Activated CD8-positive, alpha-beta T cell treated with anti-CD3 and anti-CD28 coated beads, Interleukin-2, amount 10 ng/mL, durations not matched to agents 7 days and 5 days (primary cell): ENCODE data around the gene SCGN. TPM values are rescaled to one million over a fixed set of nuclear protein-coding genes. Genes with fewer than 3 reads are reported as not detected.

Source experiments
- ATAC-seq: fragments of 150-1000 bp; cut with Tn5 transposase; one replicate; pipeline ENCODE4 v1.10.0; 2021; ENCODE audit warnings: moderate library complexity
- CTCF ChIA-PET: fragments of 350-600 bp; sonication (Branson Sonifier 250); formaldehyde crosslinking; loops from one replicate; lab custom pipeline; 2021; ENCODE audit warnings: antibody characterized with exemption; lab: Charles Lee
- POLR2A ChIA-PET: fragments of 350-600 bp; sonication (Branson Sonifier 250); formaldehyde crosslinking; loops from one replicate; lab custom pipeline; 2021; ENCODE audit warnings: antibody characterized with exemption; lab: Charles Lee
- DNase-seq: peaks from one replicate; pipeline ENCODE4 v3.0.0-alpha.2; 2020
- H3K27ac Mint-ChIP-seq: one replicate; pipeline ENCODE4 v1.8.0; 2021; ENCODE audit warnings: mild to moderate bottlenecking, mixed read lengths
- H3K27me3 Mint-ChIP-seq: one replicate; pipeline ENCODE4 v1.8.0; 2021; ENCODE audit warnings: low read depth, mixed read lengths
- H3K36me3 Mint-ChIP-seq: one replicate; pipeline ENCODE4 v1.8.0; 2021; ENCODE audit warnings: low read depth, mixed read lengths
- H3K4me1 Mint-ChIP-seq: one replicate; pipeline ENCODE4 v1.8.0; 2021; ENCODE audit warnings: low read depth, mixed read lengths
- H3K4me3 Mint-ChIP-seq: one replicate; pipeline ENCODE4 v1.8.0; 2021; ENCODE audit warnings: mild to moderate bottlenecking, mixed read lengths
- H3K9me3 Mint-ChIP-seq: one replicate; pipeline ENCODE4 v1.8.0; 2022; ENCODE audit warnings: mixed read lengths; ENCODE audit not compliant: insufficient read depth
- total RNA-seq, 2 experiments: library from RNA; stranded (reverse); gene quantifications; one replicate each; pipeline ENCODE4 v1.2.3, GENCODE V29; 2021

Gene SCGN
- total RNA-seq, 2 experiments from 2014 or later = not detected

DNA sequence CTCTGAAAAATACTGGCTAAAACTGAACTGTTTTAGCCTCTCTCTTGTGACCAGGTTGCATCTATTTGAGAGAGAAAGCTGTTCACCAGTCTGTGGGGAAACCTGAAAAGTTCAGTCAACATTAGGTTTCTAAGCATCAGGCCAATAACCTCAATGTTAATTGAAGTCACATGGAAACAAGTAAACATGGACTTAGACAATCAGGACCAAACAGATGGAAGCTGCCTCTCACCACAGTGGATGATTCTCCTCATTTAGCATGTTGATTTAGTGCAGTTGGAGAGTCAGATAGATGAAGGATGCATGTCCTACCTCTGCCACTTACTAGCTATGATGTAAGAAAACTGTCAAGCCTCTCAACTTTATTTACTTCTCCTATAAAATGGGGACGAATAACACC lies 18.2 kb downstream of the SCGN start:
- Mint-ChIP-seq H3K9me3 (no peaks in the 10 kb centered on the region), H3K27ac (no peak overlapping the region), H3K27me3 (peaks cover 19% of the 10 kb centered on the region), H3K4me3 (no peak overlapping the region), H3K4me1 (no peaks in the 10 kb centered on the region), H3K36me3 (no peaks in the 10 kb centered on the region)
- ChIA-PET CTCF (no interaction called here), POLR2A (no interaction called here)
- ATAC-seq (no peak), DNase-seq (no peak)

- no peak for ATAC-seq
- CTCF ChIA-PET = interaction anchor here (0.5 kb wide), 1 partner anchor 205 kb away, joined by 3 read pairs; no protein-coding TSS in a partner anchor
- no peaks in the 10 kb centered on the region for H3K4me1 Mint-ChIP-seq
- no peak for DNase-seq
- H3K27ac Mint-ChIP-seq = no peak overlapping the region
- POLR2A ChIA-PET = interaction anchor here (0.6 kb wide), 1 partner anchor 137 kb away, joined by 4 read pairs; no protein-coding TSS in a partner anchor
- H3K9me3 Mint-ChIP-seq = no peaks in the 10 kb centered on the region
- no peak overlapping the region for H3K4me3 Mint-ChIP-seq
- no peaks in the 10 kb centered on the region for H3K36me3 Mint-ChIP-seq
- peaks cover 18% of the 10 kb centered on the region for H3K27me3 Mint-ChIP-seq
These were observed 18.9 kb downstream of the SCGN start for GRCh38 chr6:25670793-25671513.

DNA sequence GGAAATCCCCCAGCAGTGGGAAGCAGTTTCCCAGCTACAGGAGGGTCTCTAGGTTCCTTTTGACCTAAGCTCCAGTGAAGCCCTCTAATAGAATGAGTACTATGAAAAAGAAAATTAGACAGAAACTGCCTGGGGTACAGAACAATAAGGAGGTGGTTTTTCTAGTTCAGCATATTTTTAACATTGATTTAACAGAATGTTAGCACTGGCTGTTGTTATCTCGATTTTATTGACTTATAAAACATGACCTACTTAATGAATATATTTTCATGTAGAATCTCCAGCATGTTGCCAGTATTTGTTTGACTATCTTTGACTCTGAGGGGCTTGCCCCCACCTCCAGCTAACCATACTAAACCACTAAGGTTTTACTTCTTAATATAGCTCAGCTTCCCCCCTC lies 19.6 kb downstream of the SCGN start:
- DNase-seq = no peak
- ChIA-PET CTCF (interaction anchor here (0.5 kb wide), 1 partner anchor 205 kb away, joined by 3 read pairs; no protein-coding TSS in a partner anchor), POLR2A (no interaction called here)
- no peaks in the 10 kb centered on the region for H3K4me1 Mint-ChIP-seq
- H3K36me3 Mint-ChIP-seq = no peaks in the 10 kb centered on the region
- peaks cover 18% of the 10 kb centered on the region for H3K27me3 Mint-ChIP-seq
- H3K27ac Mint-ChIP-seq = no peak overlapping the region
- H3K9me3 Mint-ChIP-seq = no peaks in the 10 kb centered on the region
- H3K4me3 Mint-ChIP-seq = no peak overlapping the region
- ATAC-seq = no peak

DNA sequence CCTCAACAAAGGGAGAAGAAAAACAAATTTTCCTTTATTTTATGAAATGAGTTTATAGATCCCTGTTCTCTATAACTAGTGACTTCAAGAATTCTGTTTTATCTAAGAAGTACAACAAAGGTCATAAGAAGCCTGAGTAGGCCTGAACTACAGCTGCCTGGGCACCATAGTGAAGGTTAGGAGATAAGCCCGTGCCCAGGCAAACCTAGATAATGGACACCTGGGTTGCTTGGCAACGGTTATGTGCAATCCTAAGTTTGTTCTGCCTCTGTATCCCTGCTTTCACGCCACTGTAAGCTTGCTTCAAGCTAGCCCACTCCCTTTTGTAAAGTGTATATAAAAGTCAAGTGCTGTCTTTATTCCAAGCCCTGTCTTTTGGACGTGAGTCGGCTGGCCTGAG lies 23.2 kb downstream of the SCGN start:
- no peaks in the 10 kb centered on the region for H3K36me3 Mint-ChIP-seq
- ChIA-PET POLR2A (no interaction called here), CTCF (no interaction called here)
- no peak for ATAC-seq
- H3K4me1 Mint-ChIP-seq = no peaks in the 10 kb centered on the region
- H3K27me3 Mint-ChIP-seq = peaks cover 14% of the 10 kb centered on the region
- no peak for DNase-seq
- no peak overlapping the region for H3K27ac Mint-ChIP-seq
- H3K9me3 Mint-ChIP-seq = no peaks in the 10 kb centered on the region
- no peak overlapping the region for H3K4me3 Mint-ChIP-seq

DNA sequence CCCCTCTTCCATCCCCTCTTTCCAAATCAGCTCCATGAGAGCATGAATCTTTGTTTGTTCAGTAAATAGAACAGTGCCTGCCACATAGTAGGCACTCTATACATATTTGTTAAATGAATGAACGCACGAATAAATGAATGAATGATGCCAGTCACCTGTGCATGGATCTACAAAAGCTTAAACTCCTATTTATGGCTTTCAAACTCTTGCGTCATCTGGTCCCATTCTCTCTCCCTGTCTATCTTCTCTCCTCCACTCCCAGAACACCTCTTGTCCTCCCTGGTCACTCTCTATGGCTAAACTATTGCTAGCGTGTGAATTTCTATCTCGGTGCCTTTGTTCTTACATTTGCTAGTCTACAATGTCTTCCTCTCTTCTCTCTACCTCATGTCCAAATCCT lies 24.8 kb downstream of the SCGN start:
- Mint-ChIP-seq H3K4me1 (no peaks in the 10 kb centered on the region), H3K9me3 (no peaks in the 10 kb centered on the region), H3K27me3 (peaks cover 19% of the 10 kb centered on the region), H3K27ac (no peak overlapping the region), H3K4me3 (no peak overlapping the region), H3K36me3 (no peaks in the 10 kb centered on the region)
- ATAC-seq = no peak
- ChIA-PET POLR2A (no interaction called here), CTCF (no interaction called here)
- no peak for DNase-seq

- no peaks in the 10 kb centered on the region for H3K4me1 Mint-ChIP-seq
- no peaks in the 10 kb centered on the region for H3K36me3 Mint-ChIP-seq
- ChIA-PET CTCF (no interaction called here), POLR2A (no interaction called here)
- peaks cover 23% of the 10 kb centered on the region for H3K27me3 Mint-ChIP-seq
- no peak overlapping the region for H3K4me3 Mint-ChIP-seq
- DNase-seq = no peak
- no peak for ATAC-seq
- no peak overlapping the region for H3K27ac Mint-ChIP-seq
- no peaks in the 10 kb centered on the region for H3K9me3 Mint-ChIP-seq
These were observed 29.8 kb downstream of the SCGN start for GRCh38 chr6:25681848-25682247.

GRCh38 chr6:25682324-25682723 lies 30.3 kb downstream of the SCGN start:
- DNase-seq (no peak), ATAC-seq (no peak)
- ChIA-PET CTCF (no interaction called here), POLR2A (no interaction called here)
- H3K9me3 Mint-ChIP-seq = no peaks in the 10 kb centered on the region
- H3K4me3 Mint-ChIP-seq = no peak overlapping the region
- H3K27ac Mint-ChIP-seq = no peak overlapping the region
- H3K36me3 Mint-ChIP-seq = no peaks in the 10 kb centered on the region
- no peaks in the 10 kb centered on the region for H3K4me1 Mint-ChIP-seq
- H3K27me3 Mint-ChIP-seq = peaks cover 23% of the 10 kb centered on the region

DNA sequence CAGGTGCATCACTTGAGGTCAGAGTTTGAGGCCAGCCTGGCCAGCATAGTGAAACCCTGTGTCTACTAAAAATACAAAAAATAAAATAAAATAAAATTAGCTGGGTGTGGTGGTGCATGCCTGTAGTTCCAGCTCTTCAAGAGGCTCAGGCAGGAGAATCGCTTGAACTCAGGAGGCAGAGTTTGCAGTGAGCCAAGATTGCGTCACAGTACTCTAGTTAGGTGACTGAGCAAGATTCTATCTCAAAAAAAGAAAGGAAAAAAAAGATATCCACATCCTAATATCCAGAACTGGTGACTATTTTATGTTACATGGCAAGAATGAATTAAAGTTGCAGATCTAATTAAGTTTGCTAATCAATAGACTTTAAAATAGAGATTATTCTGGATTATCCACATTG lies 32.5 kb downstream of the SCGN start:
- Mint-ChIP-seq H3K36me3 (no peaks in the 10 kb centered on the region), H3K4me3 (no peak overlapping the region), H3K9me3 (no peaks in the 10 kb centered on the region), H3K27me3 (peaks cover 28% of the 10 kb centered on the region), H3K27ac (no peak overlapping the region), H3K4me1 (no peaks in the 10 kb centered on the region)
- ChIA-PET CTCF (no interaction called here), POLR2A (no interaction called here)
- DNase-seq = no peak
- no peak for ATAC-seq

DNA sequence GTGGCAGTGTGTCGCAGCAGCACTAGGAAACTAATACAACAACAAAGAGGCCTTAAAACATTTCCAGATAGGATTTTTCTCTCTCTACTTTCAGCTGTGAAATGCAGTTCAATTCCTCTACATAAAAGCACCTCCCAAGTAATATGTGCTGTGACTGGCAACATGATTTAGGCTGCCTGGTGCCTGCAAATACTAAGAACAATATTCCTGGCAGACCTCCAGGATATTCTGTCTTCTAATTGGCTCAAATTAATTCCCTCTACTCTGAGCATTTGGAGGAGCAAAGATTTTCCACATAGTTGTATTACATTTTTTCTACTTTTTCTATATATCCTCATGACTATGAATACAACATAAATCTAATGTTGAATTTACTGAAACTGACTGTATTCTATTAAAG lies 33.2 kb downstream of the SCGN start:
- Mint-ChIP-seq H3K4me3 (no peak overlapping the region), H3K4me1 (no peaks in the 10 kb centered on the region), H3K36me3 (no peaks in the 10 kb centered on the region), H3K9me3 (no peaks in the 10 kb centered on the region), H3K27me3 (peaks cover 29% of the 10 kb centered on the region), H3K27ac (no peak overlapping the region)
- ChIA-PET POLR2A (no interaction called here), CTCF (no interaction called here)
- ATAC-seq (no peak), DNase-seq (no peak)

- Mint-ChIP-seq H3K27ac (no peak overlapping the region), H3K36me3 (no peaks in the 10 kb centered on the region), H3K4me1 (no peaks in the 10 kb centered on the region), H3K9me3 (no peaks in the 10 kb centered on the region), H3K4me3 (no peak overlapping the region), H3K27me3 (peaks cover 30% of the 10 kb centered on the region)
- POLR2A ChIA-PET = no interaction called here
- CTCF ChIA-PET = no interaction called here
- ATAC-seq = no peak
- DNase-seq = no peak
These were observed 33.9 kb downstream of the SCGN start for GRCh38 chr6:25685896-25686295.

- H3K9me3 Mint-ChIP-seq = no peaks in the 10 kb centered on the region
- CTCF ChIA-PET = no interaction called here
- POLR2A ChIA-PET = no interaction called here
- H3K27ac Mint-ChIP-seq = no peak overlapping the region
- DNase-seq (no peak), ATAC-seq (no peak)
- H3K4me1 Mint-ChIP-seq = no peaks in the 10 kb centered on the region
- no peak overlapping the region for H3K4me3 Mint-ChIP-seq
- H3K36me3 Mint-ChIP-seq = no peaks in the 10 kb centered on the region
- peaks cover 29% of the 10 kb centered on the region for H3K27me3 Mint-ChIP-seq
These were observed 34.8 kb downstream of the SCGN start for GRCh38 chr6:25686856-25687255.

DNA sequence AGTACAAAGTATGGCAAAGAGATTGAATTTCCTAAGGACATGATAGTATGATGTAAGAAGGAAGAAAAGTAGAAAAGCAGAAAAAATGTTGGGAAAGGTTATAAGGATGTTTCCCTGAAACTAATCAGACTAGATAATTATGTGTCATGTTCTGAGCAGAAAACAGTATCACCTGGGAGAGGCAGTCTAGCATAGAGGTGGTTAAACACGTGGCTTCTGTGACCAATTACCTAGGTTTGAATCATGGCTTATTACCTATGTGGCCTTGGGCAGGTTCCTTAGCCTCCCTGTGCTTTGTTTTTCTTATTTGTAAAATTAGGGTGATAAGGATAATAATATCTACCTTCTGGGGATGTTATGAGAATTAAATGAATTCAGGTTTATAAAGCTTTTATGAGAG lies 38.0 kb downstream of the SCGN start:
- no peak for ATAC-seq
- Mint-ChIP-seq H3K27me3 (peaks cover 28% of the 10 kb centered on the region), H3K36me3 (no peaks in the 10 kb centered on the region), H3K27ac (no peak overlapping the region), H3K4me1 (no peaks in the 10 kb centered on the region), H3K4me3 (no peak overlapping the region), H3K9me3 (no peaks in the 10 kb centered on the region)
- ChIA-PET POLR2A (no interaction called here), CTCF (no interaction called here)
- DNase-seq = no peak

- CTCF ChIA-PET = no interaction called here
- no peaks in the 10 kb centered on the region for H3K4me1 Mint-ChIP-seq
These were observed 39.9 kb downstream of the SCGN start for GRCh38 chr6:25691894-25692293.

More at GRCh38 chr6:25691894-25692293, 39.9 kb downstream of the SCGN start:
- no peak overlapping the region for H3K4me3 Mint-ChIP-seq
- peaks cover 23% of the 10 kb centered on the region for H3K27me3 Mint-ChIP-seq
- POLR2A ChIA-PET = no interaction called here
- ATAC-seq (no peak), DNase-seq (no peak)
- no peak overlapping the region for H3K27ac Mint-ChIP-seq
- H3K9me3 Mint-ChIP-seq = no peaks in the 10 kb centered on the region
- H3K36me3 Mint-ChIP-seq = no peaks in the 10 kb centered on the region
